HCT116 (cell line): Measurements from ENCODE around the gene LSS.

Experiments
- CTCF ChIP-seq, 3 experiments: fragments of 200-600 bp in 1 of 3; sonication (generic) in 1 of 3; IDR thresholded peaks in 2 of 3; conservative IDR thresholded peaks in 1 of 3; 2 replicates each; pipeline ENCODE4 v1.5.1; 2012 to 2017; ENCODE audit warnings: low read depth in 2 of 3, low read length in 2 of 3, antibody characterized with exemption in 1 of 3, borderline replicate concordance in 1 of 3, control low read depth in 1 of 3, mild to moderate bottlenecking in 1 of 3, mixed read lengths in 1 of 3, mixed run types in 1 of 3, moderate library complexity in 1 of 3; ENCODE audit not compliant: insufficient read depth in 1 of 3
- POLR2AphosphoS5 ChIP-seq: IDR thresholded peaks from 2 replicates; pipeline ENCODE4 v1.6.1; 2011; ENCODE audit warnings: mild to moderate bottlenecking, low read depth, low read length, moderate library complexity
- TCF7L2 ChIP-seq: IDR thresholded peaks from 2 replicates; pipeline ENCODE4 v1.7.0; 2011; ENCODE audit warnings: borderline replicate concordance, inconsistent platforms; ENCODE audit not compliant: insufficient read depth, insufficient read length; ENCODE audit errors: extremely low read depth
- ZBTB33 ChIP-seq: IDR thresholded peaks from 2 replicates; pipeline ENCODE4 v1.6.1; 2011; ENCODE audit warnings: mild to moderate bottlenecking, low read length, moderate library complexity; ENCODE audit not compliant: insufficient replicate concordance; ENCODE audit errors: extremely low read depth
- ZNF274 ChIP-seq: fragments of 200-500 bp; sonication (Bioruptor generic); IDR thresholded peaks from 2 replicates; pipeline ENCODE4 v1.6.1; 2014; ENCODE audit warnings: mild to moderate bottlenecking, low read depth, low read length, inconsistent platforms

GRCh38 chr21:46189959-46190490 is 38.5 kb downstream of the LSS start:
- TF ChIP-seq ZNF274 (no peak), POLR2AphosphoS5 (no peak), CTCF (IDR thresholded peaks at IDR 0.05 in 2 of 3, conservative IDR thresholded peaks at IDR 0.05 in 1 of 3; ENCODE audit: borderline replicate concordance in 1 of 3, insufficient read depth in 1 of 3, low read depth in 2 of 3, low read length in 2 of 3) (no peak), ZBTB33 (no peak), TCF7L2 (no peak)
